Vagina (tissue), 2 donors: ENCODE data around the gene CCT5. TPM values are rescaled to one million over a fixed set of nuclear protein-coding genes. Genes with fewer than 3 reads are reported as not detected.
"Not testable (repeated sequence)": the region's sequence is repeated elsewhere in the genome, so short reads cannot be mapped to it uniquely, and the experiment has no call there.

Source experiments
- DNase-seq, 2 donors: peaks; one replicate each; pipeline ENCODE4 v3.0.0-alpha.2; 2017; ENCODE audit errors: extremely low spot score in 2 of 2
- H3K27ac ChIP-seq: fragments of 200-600 bp; sonication (generic); one replicate; pipeline ENCODE4 v1.5.1; 2019
- H3K27me3 ChIP-seq: fragments of 200-600 bp; sonication (generic); one replicate; pipeline ENCODE4 v1.5.1; 2019
- H3K36me3 ChIP-seq, 2 donors: fragments of 200-600 bp; sonication (generic); one replicate each; pipeline ENCODE4 v1.5.1; 2017 to 2019
- H3K4me1 ChIP-seq: fragments of 200-600 bp; sonication (generic); one replicate; pipeline ENCODE4 v1.5.1; 2019
- H3K4me3 ChIP-seq, 2 donors: fragments of 200-600 bp; sonication (generic); 1 replicate in 1 of 2; 2 replicates in 1 of 2; pipeline ENCODE4 v1.5.1; 2016 to 2019
- H3K9me3 ChIP-seq: fragments of 200-600 bp; sonication (generic); one replicate; pipeline ENCODE4 v1.5.1; 2019
- POLR2A ChIP-seq, 2 donors: fragments of 450-650 bp; IDR thresholded peaks; one replicate each; pipeline ENCODE4 v1.6.1; 2017; ENCODE audit warnings: antibody characterized with exemption in 2 of 2, mild to moderate bottlenecking in 2 of 2, moderate library complexity in 2 of 2
- POLR2AphosphoS5 ChIP-seq, 2 donors: sonication (generic); formaldehyde crosslinking; IDR thresholded peaks; one replicate each; pipeline ENCODE4 v1.9.0; 2017; ENCODE audit warnings: antibody characterized with exemption in 2 of 2, mild to moderate bottlenecking in 2 of 2, low read depth in 1 of 2; ENCODE audit not compliant: insufficient read depth in 1 of 2
- intact Hi-C: fragments of 100-400 bp; cut with DNase I; formaldehyde crosslinking; loops from one replicate; pipeline ENCODE4 v1.15.1; 2023
- total RNA-seq: library from RNA; depleted of rRNA; stranded (reverse); fragments of >200 nt; gene quantifications from one replicate; pipeline ENCODE4 v1.2.3, GENCODE V29; 2016
- TF ChIP-seq, protein P1 (sequence below), 3 experiments: fragments of 450-650 bp in 2 of 3; fragments of 200-600 bp in 1 of 3; sonication (generic) in 1 of 3; IDR thresholded peaks; one replicate each; pipeline ENCODE4 v1.5.1; 2017 to 2019; ENCODE audit warnings: antibody characterized with exemption in 3 of 3, mild to moderate bottlenecking in 2 of 3, moderate library complexity in 2 of 3

Gene CCT5
- total RNA-seq, 1 donor from 2014 or later: 83.2 TPM

DNA sequence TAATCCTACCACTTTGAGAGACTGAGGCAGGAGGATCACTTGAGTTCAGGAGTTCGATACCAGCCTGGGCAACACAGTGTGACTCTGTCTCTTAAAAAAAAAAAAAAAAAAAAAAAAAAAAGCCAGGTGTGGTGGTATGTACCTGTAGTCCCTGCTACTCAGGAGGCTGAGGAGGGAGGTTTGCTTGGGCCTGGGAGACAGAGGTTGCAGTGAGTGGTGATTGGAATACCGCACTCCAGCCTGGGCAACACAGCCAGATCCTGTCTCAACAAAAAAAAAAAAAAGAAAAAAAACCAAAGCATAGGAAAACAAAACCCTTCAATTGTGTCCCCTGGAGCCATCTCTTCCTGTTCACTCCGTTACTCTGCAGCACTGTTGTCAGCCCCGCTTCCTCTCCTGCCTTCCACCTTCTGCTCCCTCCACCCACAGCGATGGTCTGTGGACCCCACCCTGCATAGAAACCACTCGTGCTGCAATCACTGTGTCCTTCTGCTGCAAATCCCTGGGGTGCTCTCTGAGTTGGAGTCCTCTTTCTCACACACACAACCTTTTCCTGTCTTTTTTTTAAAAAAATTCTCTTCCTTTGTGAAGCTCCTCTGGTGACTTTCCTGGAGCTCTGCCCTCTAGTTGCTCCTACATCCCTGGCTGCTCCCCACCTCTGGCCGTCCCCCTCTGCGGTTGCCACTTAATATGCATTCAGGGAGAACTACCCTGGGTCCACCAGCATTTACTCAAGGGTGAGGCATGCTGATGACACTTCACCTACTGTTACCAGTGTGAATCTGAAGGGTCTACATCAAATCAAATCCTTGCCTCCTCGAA lies 22.2 kb downstream of the CCT5 start:
- no peak for DNase-seq
- H3K27me3 ChIP-seq: no peaks in the 10 kb centered on the region
- no peak overlapping the region for H3K4me3 ChIP-seq
- no peak overlapping the region for H3K27ac ChIP-seq
- TF ChIP-seq POLR2AphosphoS5 (IDR thresholded peaks at IDR 0.05; ENCODE audit: insufficient read depth in 1 of 2, low read depth in 1 of 2) (no peak), POLR2A (IDR thresholded peaks at IDR 0.05) (no peak)
- TF ChIP-seq, protein P1, sequence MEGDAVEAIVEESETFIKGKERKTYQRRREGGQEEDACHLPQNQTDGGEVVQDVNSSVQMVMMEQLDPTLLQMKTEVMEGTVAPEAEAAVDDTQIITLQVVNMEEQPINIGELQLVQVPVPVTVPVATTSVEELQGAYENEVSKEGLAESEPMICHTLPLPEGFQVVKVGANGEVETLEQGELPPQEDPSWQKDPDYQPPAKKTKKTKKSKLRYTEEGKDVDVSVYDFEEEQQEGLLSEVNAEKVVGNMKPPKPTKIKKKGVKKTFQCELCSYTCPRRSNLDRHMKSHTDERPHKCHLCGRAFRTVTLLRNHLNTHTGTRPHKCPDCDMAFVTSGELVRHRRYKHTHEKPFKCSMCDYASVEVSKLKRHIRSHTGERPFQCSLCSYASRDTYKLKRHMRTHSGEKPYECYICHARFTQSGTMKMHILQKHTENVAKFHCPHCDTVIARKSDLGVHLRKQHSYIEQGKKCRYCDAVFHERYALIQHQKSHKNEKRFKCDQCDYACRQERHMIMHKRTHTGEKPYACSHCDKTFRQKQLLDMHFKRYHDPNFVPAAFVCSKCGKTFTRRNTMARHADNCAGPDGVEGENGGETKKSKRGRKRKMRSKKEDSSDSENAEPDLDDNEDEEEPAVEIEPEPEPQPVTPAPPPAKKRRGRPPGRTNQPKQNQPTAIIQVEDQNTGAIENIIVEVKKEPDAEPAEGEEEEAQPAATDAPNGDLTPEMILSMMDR (IDR thresholded peaks at IDR 0.05): no peak
- no peaks in the 10 kb centered on the region for H3K4me1 ChIP-seq
- H3K36me3 ChIP-seq: no peaks in the 10 kb centered on the region
- no peaks in the 10 kb centered on the region for H3K9me3 ChIP-seq
- intact Hi-C loops: no loop called here

DNA sequence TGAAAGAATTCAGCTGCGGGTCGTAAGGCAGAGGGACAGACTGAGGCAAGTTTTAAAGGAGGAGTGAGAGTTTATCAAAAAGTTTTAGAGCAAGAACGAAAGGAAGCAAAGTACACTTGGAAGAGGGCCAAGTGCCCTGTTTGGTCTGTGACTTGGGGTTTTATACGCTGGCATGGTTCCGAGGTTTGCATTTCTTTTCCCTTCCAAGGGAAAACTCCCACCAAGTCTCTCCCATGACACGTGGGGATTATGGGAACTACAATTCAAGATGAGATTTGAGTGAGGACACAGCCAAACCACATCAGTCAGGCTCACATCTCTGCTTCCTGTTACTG lies 22.8 kb downstream of the CCT5 start:
- DNase-seq, intact Hi-C loops: not testable (repeated sequence)

DNA sequence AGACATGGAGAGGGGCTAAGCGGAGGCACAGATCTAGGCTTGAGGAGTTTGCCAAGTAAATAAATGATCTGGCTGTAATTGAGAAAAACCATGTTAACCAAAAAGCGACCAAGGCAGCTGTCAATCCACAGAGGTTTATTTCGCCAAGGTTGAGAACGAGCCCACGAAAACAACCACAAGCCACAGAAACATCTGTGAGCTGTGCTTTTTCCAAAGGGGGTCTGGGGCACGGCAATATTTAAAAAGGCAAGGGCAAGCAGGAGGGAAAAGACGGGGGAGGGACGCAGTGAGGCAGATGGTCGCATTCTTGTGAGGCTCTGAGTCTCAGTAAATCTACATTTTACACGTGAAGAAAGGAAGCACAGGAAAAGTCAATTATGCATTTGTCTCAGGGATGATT lies 25.4 kb downstream of the CCT5 start:
- TF ChIP-seq POLR2AphosphoS5 (IDR thresholded peaks at IDR 0.05; ENCODE audit: insufficient read depth in 1 of 2, low read depth in 1 of 2): no peak
- TF ChIP-seq POLR2A (IDR thresholded peaks at IDR 0.05): no peak
- TF ChIP-seq, protein P1 (IDR thresholded peaks at IDR 0.05): no peak
- H3K9me3 ChIP-seq: no peaks in the 10 kb centered on the region
- no peak overlapping the region for H3K4me3 ChIP-seq
- H3K27ac ChIP-seq: no peak overlapping the region
- DNase-seq: no peak
- intact Hi-C loops: no loop called here
- no peaks in the 10 kb centered on the region for H3K4me1 ChIP-seq
- H3K36me3 ChIP-seq: no peaks in the 10 kb centered on the region
- H3K27me3 ChIP-seq: no peaks in the 10 kb centered on the region

More for the DNA sequence above, 22.8 kb downstream of the CCT5 start:
- not testable (repeated sequence) for H3K36me3 ChIP-seq, H3K27ac ChIP-seq, H3K4me3 ChIP-seq, H3K9me3 ChIP-seq, H3K4me1 ChIP-seq, H3K27me3 ChIP-seq

DNA sequence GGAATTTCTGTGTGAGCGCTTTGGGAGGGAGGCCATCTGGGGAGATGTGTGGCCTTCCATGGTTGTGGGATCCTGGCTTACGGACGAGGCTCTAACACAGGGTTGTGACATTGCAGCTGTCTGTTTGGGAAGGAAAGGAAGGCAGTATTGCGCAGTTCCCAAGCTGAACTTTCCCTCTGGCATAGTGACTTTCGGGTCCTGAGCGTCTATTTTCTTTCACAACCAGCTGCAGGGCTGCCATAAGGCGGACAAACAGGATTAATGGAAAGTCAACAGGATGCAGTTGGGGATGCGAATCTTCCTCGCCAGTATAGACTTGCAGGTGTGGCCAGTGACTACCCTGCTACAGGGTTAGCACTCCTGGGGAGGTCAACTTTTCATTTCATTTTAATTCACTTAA lies 25.9 kb downstream of the CCT5 start:
- TF ChIP-seq POLR2A (IDR thresholded peaks at IDR 0.05) (no peak), POLR2AphosphoS5 (IDR thresholded peaks at IDR 0.05; ENCODE audit: insufficient read depth in 1 of 2, low read depth in 1 of 2) (no peak)
- TF ChIP-seq, protein P1 (IDR thresholded peaks at IDR 0.05): no peak
- Histone ChIP-seq H3K4me1 (no peaks in the 10 kb centered on the region), H3K27me3 (no peaks in the 10 kb centered on the region), H3K9me3 (no peaks in the 10 kb centered on the region), H3K27ac (no peak overlapping the region), H3K4me3 (no peak overlapping the region), H3K36me3 (no peaks in the 10 kb centered on the region)
- no peak for DNase-seq
- intact Hi-C loops: no loop called here

DNA sequence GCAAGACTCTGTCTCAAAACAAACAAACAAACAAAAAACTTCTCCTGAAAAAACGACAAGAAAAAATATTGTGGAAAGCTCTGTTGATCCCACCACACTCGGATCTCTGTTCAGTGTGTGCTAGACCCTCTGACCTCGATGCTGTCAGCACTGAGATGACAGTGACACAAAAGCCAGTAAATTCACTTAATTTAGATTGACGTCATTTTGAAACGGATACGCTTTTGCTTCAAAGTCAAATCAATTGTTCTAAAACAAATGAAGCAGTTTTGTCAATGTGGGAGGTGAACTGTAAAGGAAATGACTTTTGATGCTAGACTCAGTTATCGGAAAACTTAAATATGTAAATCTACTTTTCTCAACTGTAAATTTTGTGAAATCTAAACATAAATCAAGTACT lies 26.6 kb downstream of the CCT5 start:
- DNase-seq: no peak
- Histone ChIP-seq H3K4me1 (no peaks in the 10 kb centered on the region), H3K27ac (no peak overlapping the region), H3K27me3 (no peaks in the 10 kb centered on the region), H3K36me3 (no peaks in the 10 kb centered on the region), H3K4me3 (no peak overlapping the region), H3K9me3 (no peaks in the 10 kb centered on the region)
- intact Hi-C loops: no loop called here
- TF ChIP-seq, protein P1 (IDR thresholded peaks at IDR 0.05): no peak
- TF ChIP-seq POLR2AphosphoS5 (IDR thresholded peaks at IDR 0.05; ENCODE audit: insufficient read depth in 1 of 2, low read depth in 1 of 2) (no peak), POLR2A (IDR thresholded peaks at IDR 0.05) (no peak)
